ENCODE data around the gene CLSTN2. TPM values are rescaled to one million over a fixed set of nuclear protein-coding genes. Genes with fewer than 3 reads are reported as not detected.

CLSTN2 gene
- total and polyA plus RNA-seq, 10 donors = 0.02 to 0.22 (median 0.13) TPM; not detected in 1

- Histone ChIP-seq H3K27me3 (replicated peaks in 1 of 7) (no peaks in the 10 kb centered on the region), H3K9me3 (peaks cover 0 to 20% (median 11%) of the 10 kb centered on the region in 8 donors), H3K4me3 (no peak overlapping the region), H3K27ac (no peak overlapping the region), H3K36me3 (no peaks in the 10 kb centered on the region), H3K4me1 (no peaks in the 10 kb centered on the region)
- DNase-seq = no peak
- TF ChIP-seq POLR2AphosphoS5 (IDR thresholded peaks at IDR 0.05) = no peak
- TF ChIP-seq POLR2A (IDR thresholded peaks at IDR 0.05) = no peak
- no peak for TF ChIP-seq CTCF (IDR thresholded peaks at IDR 0.05 in 8 of 11, conservative IDR thresholded peaks at IDR 0.05 in 3 of 11)
- intact Hi-C loops (cut with DNase I; ENCODE audit: low total_unique reads) = no loop called here
Measured at GRCh38 chr3:140347151-140347550, 412.2 kb downstream of the CLSTN2 start.

- 77 to 83% (median 81%) methylated on average over 4 of the region's 4 CpGs for WGBS, 5 donors
- no peak for TF ChIP-seq POLR2A (IDR thresholded peaks at IDR 0.05)
- no peak for TF ChIP-seq POLR2AphosphoS5 (IDR thresholded peaks at IDR 0.05)
- TF ChIP-seq CTCF (IDR thresholded peaks at IDR 0.05 in 8 of 11, conservative IDR thresholded peaks at IDR 0.05 in 3 of 11) = no peak
- intact Hi-C loops (cut with DNase I; ENCODE audit: low total_unique reads) = no loop called here
- H3K4me1 ChIP-seq = no peaks in the 10 kb centered on the region
- H3K36me3 ChIP-seq = no peaks in the 10 kb centered on the region
- peaks cover 0 to 20% (median 11%) of the 10 kb centered on the region in 8 donors for H3K9me3 ChIP-seq
- H3K27me3 ChIP-seq (replicated peaks in 1 of 7) = no peaks in the 10 kb centered on the region
- no peak for DNase-seq
- H3K4me3 ChIP-seq = no peak overlapping the region
- H3K27ac ChIP-seq = no peak overlapping the region
Measured at GRCh38 chr3:140349938-140350337, 415.0 kb downstream of the CLSTN2 start.

- 44 to 51% (median 49%) methylated on average over 3 of the region's 3 CpGs for WGBS, 5 donors
Measured at GRCh38 chr3:140351466-140351865, 416.5 kb downstream of the CLSTN2 start.

GRCh38 chr3:140355481-140355880, 420.5 kb downstream of the CLSTN2 start:
- Histone ChIP-seq H3K27me3 (replicated peaks in 1 of 7) (peaks cover 0 to 14% (median 0%) of the 10 kb centered on the region in 7 donors), H3K4me1 (no peaks in the 10 kb centered on the region), H3K36me3 (no peaks in the 10 kb centered on the region), H3K9me3 (no peaks in the 10 kb centered on the region), H3K4me3 (no peak overlapping the region), H3K27ac (no peak overlapping the region)
- WGBS, 5 donors = 74 to 81% (median 78%) methylated on average over 3 of the region's 3 CpGs
- DNase-seq = no peak
- intact Hi-C loops (cut with DNase I; ENCODE audit: low total_unique reads) = no loop called here
- TF ChIP-seq POLR2A (IDR thresholded peaks at IDR 0.05) (no peak), POLR2AphosphoS5 (IDR thresholded peaks at IDR 0.05) (no peak), CTCF (IDR thresholded peaks at IDR 0.05 in 8 of 11, conservative IDR thresholded peaks at IDR 0.05 in 3 of 11) (no peak)

More at GRCh38 chr3:140351466-140351865, 416.5 kb downstream of the CLSTN2 start:
- no peak for TF ChIP-seq POLR2A (IDR thresholded peaks at IDR 0.05)
- TF ChIP-seq POLR2AphosphoS5 (IDR thresholded peaks at IDR 0.05) = no peak
- no peak for TF ChIP-seq CTCF (IDR thresholded peaks at IDR 0.05 in 8 of 11, conservative IDR thresholded peaks at IDR 0.05 in 3 of 11)
- Histone ChIP-seq H3K27ac (no peak overlapping the region), H3K36me3 (no peaks in the 10 kb centered on the region), H3K9me3 (peaks cover 0 to 20% (median 11%) of the 10 kb centered on the region in 8 donors), H3K4me3 (no peak overlapping the region), H3K27me3 (replicated peaks in 1 of 7) (peaks cover 0 to 3% (median 0%) of the 10 kb centered on the region in 7 donors), H3K4me1 (no peaks in the 10 kb centered on the region)
- intact Hi-C loops (cut with DNase I; ENCODE audit: low total_unique reads) = no loop called here
- no peak for DNase-seq
